GM21360 (cell line): ENCODE data around the gene GJC3.
"Not testable (repeated sequence)": the region's sequence is repeated elsewhere in the genome, so short reads cannot be mapped to it uniquely, and the experiment has no call there.

Experiments
- ATAC-seq: cut with Tn5 transposase; IDR thresholded peaks from one replicate; pipeline ENCODE4 v1.9.1; 2021; ENCODE audit warnings: mild to moderate bottlenecking, moderate library complexity; ENCODE audit not compliant: unreplicated experiment

Gene GJC3

GRCh38 chr7:99928994-99929729 is at the start of gene GJC3:
GJC3 (minus strand) TSS chr7:99929620; CDS start chr7:99929620, 0 bp downstream.
- ATAC-seq: no peak

GRCh38 chr7:99976626-99977025 is 47.2 kb upstream of the GJC3 start:
- no peak for ATAC-seq

- ATAC-seq: no peak
Measured at GRCh38 chr7:99975782-99976521, 46.5 kb upstream of the GJC3 start, which contains the start of gene AZGP1. AZGP1 (minus strand) TSS chr7:99976031; CDS start chr7:99976020, 11 bp downstream.

GRCh38 chr7:99974681-99975080 is 45.3 kb upstream of the GJC3 start:
- ATAC-seq: no peak

GRCh38 chr7:99973817-99974216 is 44.4 kb upstream of the GJC3 start:
- ATAC-seq: not testable (repeated sequence)

- no peak for ATAC-seq
Measured at GRCh38 chr7:99971242-99971641, 41.8 kb upstream of the GJC3 start.

- ATAC-seq: not testable (repeated sequence)
Measured at GRCh38 chr7:99969813-99970212, 40.4 kb upstream of the GJC3 start.

GRCh38 chr7:99969298-99969697 is 39.9 kb upstream of the GJC3 start:
- no peak for ATAC-seq

- no peak for ATAC-seq
Measured at GRCh38 chr7:99958564-99959227, 29.3 kb upstream of the GJC3 start.

GRCh38 chr7:99955247-99955646 is 25.8 kb upstream of the GJC3 start:
- no peak for ATAC-seq

- ATAC-seq: not testable (repeated sequence)
Measured at GRCh38 chr7:99954643-99955042, 25.2 kb upstream of the GJC3 start.

GRCh38 chr7:99953649-99954048 is 24.2 kb upstream of the GJC3 start:
- no peak for ATAC-seq

GRCh38 chr7:99952649-99953048 is 23.2 kb upstream of the GJC3 start:
- ATAC-seq: not testable (repeated sequence)

- ATAC-seq: not testable (repeated sequence)
Measured at GRCh38 chr7:99950819-99951218, 21.4 kb upstream of the GJC3 start.

- ATAC-seq: no peak
Measured at GRCh38 chr7:99949645-99950228, 20.3 kb upstream of the GJC3 start.

GRCh38 chr7:99947608-99948007 is 18.2 kb upstream of the GJC3 start:
- no peak for ATAC-seq

- ATAC-seq: no peak
Measured at GRCh38 chr7:99944497-99945070, 15.2 kb upstream of the GJC3 start.

- no peak for ATAC-seq
Measured at GRCh38 chr7:99943641-99944496, 14.4 kb upstream of the GJC3 start.

- ATAC-seq: no peak
Measured at GRCh38 chr7:99938296-99938695, 8.9 kb upstream of the GJC3 start.

GRCh38 chr7:99935009-99935408 is 5.6 kb upstream of the GJC3 start:
- not testable (repeated sequence) for ATAC-seq
